HG03139 (cell line): ENCODE results near the gene CBLC.

Experiments used
- ATAC-seq: cut with Tn5 transposase; IDR thresholded peaks from one replicate; pipeline ENCODE4 v1.9.1; 2021; ENCODE audit not compliant: unreplicated experiment

CBLC gene

GRCh38 chr19:44799627-44800346 lies 22.1 kb downstream of the CBLC start:
- ATAC-seq: no peak

GRCh38 chr19:44800461-44800860 lies 22.8 kb downstream of the CBLC start:
- peak; percentile 71 for ATAC-seq

- no peak for ATAC-seq
Measured at GRCh38 chr19:44803442-44804428, 26.0 kb downstream of the CBLC start.

DNA sequence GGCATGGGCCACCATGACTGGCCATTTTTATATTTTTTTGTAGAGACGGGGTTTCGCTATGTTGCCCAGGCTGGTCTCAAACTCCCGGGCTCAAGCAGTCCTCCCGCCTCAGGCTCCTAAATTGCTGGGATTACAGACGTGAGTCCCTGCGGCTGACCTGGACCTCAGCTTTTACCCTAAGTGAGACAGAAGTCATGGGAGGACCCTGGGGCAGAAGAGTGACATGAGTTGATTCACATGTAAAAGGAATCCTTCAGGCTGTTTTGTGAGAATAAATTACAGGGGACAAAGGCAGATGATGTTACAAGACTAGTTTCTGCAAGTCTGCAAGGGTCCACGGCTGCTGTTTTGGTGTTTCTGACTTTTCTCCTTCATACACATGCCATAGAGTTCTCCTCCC lies 28.6 kb downstream of the CBLC start:
- no peak for ATAC-seq

GRCh38 chr19:44807162-44807561 lies 29.5 kb downstream of the CBLC start:
- ATAC-seq: no peak

- no peak for ATAC-seq
Measured at GRCh38 chr19:44807652-44808462, 30.2 kb downstream of the CBLC start.

DNA sequence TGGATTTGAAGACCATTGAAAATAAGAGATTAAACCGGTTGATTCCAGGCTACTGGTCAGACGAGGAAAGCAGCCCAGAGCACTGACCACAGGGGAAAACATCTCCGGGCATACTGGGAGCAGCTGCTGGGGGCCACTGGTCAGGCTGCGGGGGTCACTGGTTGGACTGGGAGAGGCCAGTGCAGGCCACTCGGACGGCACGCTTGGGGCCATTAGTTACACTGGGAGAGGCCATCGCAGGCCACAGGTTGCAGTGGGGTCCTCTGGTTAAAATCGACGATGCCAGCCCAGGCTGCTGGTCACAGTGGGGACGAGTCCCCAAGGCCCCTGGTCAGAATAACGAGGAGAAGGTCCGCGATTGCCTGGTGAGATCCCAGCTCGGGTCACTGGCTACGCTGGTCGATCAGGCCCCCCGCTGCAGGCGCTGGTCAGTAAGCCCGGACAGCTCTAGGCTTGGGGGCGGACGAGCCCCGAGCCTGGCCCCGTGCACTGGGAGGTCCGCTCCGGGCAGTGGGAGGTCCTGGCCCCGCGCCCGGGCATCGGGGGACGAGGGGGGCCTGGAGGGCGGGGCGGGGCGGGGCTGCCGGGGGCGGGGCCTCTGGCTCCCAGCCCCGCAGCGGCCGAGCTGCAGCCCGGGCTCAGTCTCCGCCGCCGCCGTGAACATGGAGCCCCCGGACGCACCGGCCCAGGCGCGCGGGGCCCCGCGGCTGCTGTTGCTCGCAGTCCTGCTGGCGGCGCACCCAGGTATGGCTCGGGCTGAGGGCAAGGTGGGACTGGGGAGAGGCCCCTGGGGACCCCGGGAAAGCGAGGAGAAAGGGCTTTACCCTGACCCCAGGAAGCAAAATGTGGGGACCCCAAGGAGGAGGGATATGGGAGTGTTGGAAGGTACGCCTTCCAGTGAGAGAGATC lies 31.0 kb downstream of the CBLC start, which contains the start of gene BCAM:
Gene BCAM (plus strand): TSS at position 641 of the 909 bp plus-strand sequence. CDS start 22 bp downstream, at position 663.
- ATAC-seq: no peak

DNA sequence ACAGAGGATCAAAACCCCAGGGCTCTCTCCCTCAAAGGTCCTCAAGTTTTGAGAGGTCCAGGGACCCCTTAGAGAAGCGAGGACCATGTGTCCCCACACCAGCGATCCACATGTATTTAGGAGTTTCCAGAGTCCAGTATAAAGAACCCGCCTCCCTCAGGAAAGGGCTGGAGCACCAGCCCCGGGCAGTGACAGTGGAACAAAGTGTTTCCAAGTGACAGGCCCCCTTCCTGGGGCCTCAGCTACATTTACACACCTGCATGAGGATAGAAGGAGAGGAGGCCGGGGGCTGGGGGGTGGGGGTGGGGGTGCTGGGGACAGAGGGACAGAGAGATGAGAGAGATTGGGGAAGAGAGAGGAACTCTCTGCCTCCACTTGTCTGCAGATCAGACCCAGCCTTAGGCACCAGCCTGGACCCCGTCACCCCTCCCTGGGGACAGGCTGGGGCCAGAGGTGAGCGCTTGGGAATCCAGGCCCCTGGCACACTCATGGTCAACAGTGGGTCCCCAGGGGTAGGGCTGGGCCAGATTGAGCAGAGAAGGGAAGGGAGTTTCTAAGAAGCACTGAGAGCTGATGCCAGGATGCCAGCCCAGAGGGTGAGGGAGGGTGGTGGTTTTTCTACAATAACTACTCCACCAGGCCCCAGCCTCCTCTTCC lies 32.0 kb downstream of the CBLC start:
- no peak for ATAC-seq

GRCh38 chr19:44810234-44811121 lies 32.8 kb downstream of the CBLC start:
- ATAC-seq: no peak

GRCh38 chr19:44811122-44811419 lies 33.4 kb downstream of the CBLC start:
- ATAC-seq: no peak

DNA sequence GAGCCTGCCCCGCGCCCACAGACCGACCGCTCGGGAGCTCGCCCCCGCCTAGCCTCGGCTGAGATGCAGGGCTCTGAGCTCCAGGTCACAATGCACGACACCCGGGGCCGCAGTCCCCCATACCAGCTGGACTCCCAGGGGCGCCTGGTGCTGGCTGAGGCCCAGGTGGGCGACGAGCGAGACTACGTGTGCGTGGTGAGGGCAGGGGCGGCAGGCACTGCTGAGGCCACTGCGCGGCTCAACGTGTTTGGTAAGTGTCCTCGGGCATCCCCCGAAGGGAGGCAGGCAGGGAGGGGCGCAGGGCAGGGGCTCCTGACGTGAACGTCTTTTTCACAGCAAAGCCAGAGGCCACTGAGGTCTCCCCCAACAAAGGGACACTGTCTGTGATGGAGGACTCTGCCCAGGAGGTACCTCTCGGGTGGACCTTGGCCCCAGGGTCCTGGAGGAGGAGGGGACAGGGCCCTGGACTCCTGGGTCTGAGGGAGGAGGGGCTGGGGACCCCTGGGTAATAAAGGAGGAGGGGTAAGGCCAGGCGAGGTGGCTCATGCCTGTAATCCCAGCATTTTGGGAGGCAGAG lies 34.5 kb downstream of the CBLC start:
- no peak for ATAC-seq

- no peak for ATAC-seq
Measured at GRCh38 chr19:44813070-44813840, 35.6 kb downstream of the CBLC start.

DNA sequence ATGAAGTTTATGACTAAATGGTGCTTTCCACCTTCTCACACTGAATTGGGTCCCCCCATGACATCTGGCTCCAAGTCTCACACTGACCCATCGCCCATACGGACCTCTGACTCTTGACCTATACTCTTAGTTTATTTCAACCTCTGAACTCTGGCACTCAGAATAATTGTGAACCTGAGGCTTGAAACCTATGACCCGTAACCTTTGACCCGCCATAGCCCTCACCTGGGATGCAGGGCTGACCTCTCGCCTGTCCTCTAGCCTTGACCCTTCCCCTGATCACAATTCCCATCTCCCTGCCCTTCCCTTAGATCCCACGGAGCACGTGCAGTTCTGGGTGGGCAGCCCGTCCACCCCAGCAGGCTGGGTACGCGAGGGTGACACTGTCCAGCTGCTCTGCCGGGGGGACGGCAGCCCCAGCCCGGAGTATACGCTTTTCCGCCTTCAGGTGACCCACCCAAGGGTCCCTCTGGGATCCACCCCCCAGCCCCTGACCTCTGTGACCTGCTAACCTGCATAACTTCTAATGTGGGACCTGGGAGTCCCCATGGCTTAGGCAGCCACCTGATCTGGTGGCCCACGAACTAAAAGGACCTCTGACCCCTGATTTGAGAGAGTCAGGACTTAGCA lies 36.3 kb downstream of the CBLC start:
- ATAC-seq: no peak

GRCh38 chr19:44814517-44814916 lies 36.8 kb downstream of the CBLC start:
- ATAC-seq: no peak

- ATAC-seq: no peak
Measured at GRCh38 chr19:44816301-44816700, 38.6 kb downstream of the CBLC start.

GRCh38 chr19:44817725-44818465 lies 40.2 kb downstream of the CBLC start:
- ATAC-seq: no peak
